ENCODE measurements around the gene TRAPPC11.

Gene TRAPPC11

GRCh38 chr4:183747380-183747779 lies 88.3 kb downstream of the TRAPPC11 start:
- Histone ChIP-seq H3K27me3 (ENCODE audit: insufficient read depth, low read length, poor library complexity, severe bottlenecking) (no peaks in the 10 kb centered on the region), H3F3A (ENCODE audit: low read depth) (no peaks in the 10 kb centered on the region), H2AFZ (ENCODE audit: low read length) (no peak overlapping the region), H3K4me2 (ENCODE audit: low read depth, low read length, poor library complexity, severe bottlenecking) (no peak overlapping the region), H4K20me1 (ENCODE audit: insufficient read depth, low read length, poor library complexity, severe bottlenecking) (no peaks in the 10 kb centered on the region), H3K9me2 (replicated peaks; ENCODE audit: low read depth, low read length) (no peaks in the 10 kb centered on the region), H3K9ac (ENCODE audit: low read depth, low read length, poor library complexity, severe bottlenecking) (no peak overlapping the region), H3K79me2 (ENCODE audit: insufficient read depth, low read length) (no peaks in the 10 kb centered on the region), H3K4me3 (ENCODE audit: low read length, poor library complexity, severe bottlenecking) (no peak overlapping the region), H3K9me3 (ENCODE audit: insufficient read depth, low read depth, low read length) (no peaks in the 10 kb centered on the region), H3K36me3 (ENCODE audit: insufficient read depth, low read length) (no peaks in the 10 kb centered on the region), H3K4me1 (ENCODE audit: insufficient read depth, low read length, poor library complexity, severe bottlenecking) (no peaks in the 10 kb centered on the region)
- TF ChIP-seq CTCF (conservative IDR thresholded peaks at IDR 0.05; ENCODE audit: low read length) (no peak), EZH2phosphoT487 (IDR thresholded peaks at IDR 0.05; ENCODE audit: borderline replicate concordance) (no peak)

DNA sequence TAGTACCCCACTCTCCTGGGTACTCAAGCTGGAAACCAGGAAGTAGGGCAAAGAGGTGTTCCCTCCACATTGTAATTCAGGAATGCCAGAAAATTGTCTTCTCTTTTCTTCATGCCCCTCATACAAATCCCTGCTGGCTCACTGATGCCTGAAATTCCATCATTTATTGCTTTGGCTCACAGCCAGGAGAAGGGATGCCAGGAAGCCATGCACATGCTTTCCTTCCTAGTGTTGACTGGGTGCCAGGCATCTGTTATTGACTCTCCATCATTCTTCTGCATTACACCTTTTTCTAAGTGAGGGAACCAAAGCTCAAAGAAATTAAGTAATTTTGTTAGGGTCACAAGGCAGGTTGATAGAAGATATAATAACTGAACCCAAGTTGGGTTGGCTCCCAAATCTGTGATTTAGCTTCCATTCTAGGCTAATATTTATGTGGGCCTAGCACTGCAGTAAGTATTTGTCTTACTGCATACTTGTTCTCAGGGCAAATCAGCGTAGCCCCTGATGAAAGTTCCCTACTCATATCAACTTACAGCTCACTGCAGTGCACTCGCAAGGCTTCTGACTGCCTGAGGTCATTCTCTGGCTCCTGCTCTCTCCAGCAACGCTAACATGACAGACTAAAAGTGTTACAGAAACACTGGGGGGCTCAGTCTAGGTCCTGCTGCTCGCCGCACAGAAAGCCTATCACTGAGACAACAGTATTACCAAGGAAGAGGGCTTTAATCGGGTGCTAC lies 89.0 kb downstream of the TRAPPC11 start:
- no peak for TF ChIP-seq CTCF (conservative IDR thresholded peaks at IDR 0.05; ENCODE audit: low read length)
- TF ChIP-seq EZH2phosphoT487 (IDR thresholded peaks at IDR 0.05; ENCODE audit: borderline replicate concordance), result no peak
- H3K4me1 ChIP-seq (ENCODE audit: insufficient read depth, low read length, poor library complexity, severe bottlenecking), result no peaks in the 10 kb centered on the region
- no peak overlapping the region for H3K4me2 ChIP-seq (ENCODE audit: low read depth, low read length, poor library complexity, severe bottlenecking)
- no peak overlapping the region for H3K9ac ChIP-seq (ENCODE audit: low read depth, low read length, poor library complexity, severe bottlenecking)
- H3F3A ChIP-seq (ENCODE audit: low read depth), result no peaks in the 10 kb centered on the region
- no peaks in the 10 kb centered on the region for H3K36me3 ChIP-seq (ENCODE audit: insufficient read depth, low read length)
- no peaks in the 10 kb centered on the region for H3K9me2 ChIP-seq (replicated peaks; ENCODE audit: low read depth, low read length)
- H2AFZ ChIP-seq (ENCODE audit: low read length), result no peak overlapping the region
- no peaks in the 10 kb centered on the region for H4K20me1 ChIP-seq (ENCODE audit: insufficient read depth, low read length, poor library complexity, severe bottlenecking)
- H3K4me3 ChIP-seq (ENCODE audit: low read length, poor library complexity, severe bottlenecking), result no peak overlapping the region
- no peaks in the 10 kb centered on the region for H3K27me3 ChIP-seq (ENCODE audit: insufficient read depth, low read length, poor library complexity, severe bottlenecking)
- no peaks in the 10 kb centered on the region for H3K79me2 ChIP-seq (ENCODE audit: insufficient read depth, low read length)
- no peaks in the 10 kb centered on the region for H3K9me3 ChIP-seq (ENCODE audit: insufficient read depth, low read depth, low read length)

DNA sequence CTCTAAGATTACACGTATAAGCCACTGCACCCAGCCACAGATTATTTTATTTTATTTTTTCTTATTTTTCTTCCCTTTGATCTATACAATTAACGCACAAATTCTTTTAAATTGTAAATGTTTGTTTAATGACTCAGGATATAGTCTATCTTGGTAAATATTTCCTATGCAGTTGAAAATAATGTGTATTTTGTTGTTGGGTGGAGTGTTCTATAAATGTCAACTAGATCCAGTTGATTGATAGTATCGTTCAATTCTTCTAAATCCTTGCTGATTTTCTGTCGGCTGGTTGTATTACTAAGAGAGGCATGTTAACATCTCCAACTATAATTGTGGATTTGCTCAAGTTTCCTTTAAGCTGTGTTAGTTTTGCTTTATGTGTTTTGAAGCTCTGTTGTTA lies 92.0 kb downstream of the TRAPPC11 start:
- Histone ChIP-seq H3K9ac (ENCODE audit: low read depth, low read length, poor library complexity, severe bottlenecking) (no peak overlapping the region), H3F3A (ENCODE audit: low read depth) (no peaks in the 10 kb centered on the region), H3K9me2 (replicated peaks; ENCODE audit: low read depth, low read length) (no peaks in the 10 kb centered on the region), H3K27me3 (ENCODE audit: insufficient read depth, low read length, poor library complexity, severe bottlenecking) (no peaks in the 10 kb centered on the region), H2AFZ (ENCODE audit: low read length) (no peak overlapping the region), H3K4me1 (ENCODE audit: insufficient read depth, low read length, poor library complexity, severe bottlenecking) (no peaks in the 10 kb centered on the region), H3K36me3 (ENCODE audit: insufficient read depth, low read length) (no peaks in the 10 kb centered on the region), H3K4me3 (ENCODE audit: low read length, poor library complexity, severe bottlenecking) (no peak overlapping the region), H3K9me3 (ENCODE audit: insufficient read depth, low read depth, low read length) (no peaks in the 10 kb centered on the region), H3K79me2 (ENCODE audit: insufficient read depth, low read length) (no peaks in the 10 kb centered on the region), H3K4me2 (ENCODE audit: low read depth, low read length, poor library complexity, severe bottlenecking) (no peak overlapping the region), H4K20me1 (ENCODE audit: insufficient read depth, low read length, poor library complexity, severe bottlenecking) (no peaks in the 10 kb centered on the region)
- no peak for TF ChIP-seq CTCF (conservative IDR thresholded peaks at IDR 0.05; ENCODE audit: low read length)

Measured in Loucy (cell line).